Lung (tissue), 12 donors: ENCODE results near the gene KERA. TPM values are rescaled to one million over a fixed set of nuclear protein-coding genes. Genes with fewer than 3 reads are reported as not detected.

Experiments used
- ATAC-seq: fragments of 200-7000 bp; cut with Tn5 transposase; one replicate; pipeline ENCODE4 v1.9.1; 2020; ENCODE audit warnings: moderate number of reproducible peaks; ENCODE audit not compliant: insufficient read depth, low FRiP score
- DNase-seq, 3 donors: peaks; one replicate each; pipeline ENCODE4 v3.0.0-alpha.2; 2013 to 2017
- H3K27ac ChIP-seq, 2 donors: one replicate each; pipeline ENCODE4 v1.5.1; 2013; ENCODE audit warnings: mild to moderate bottlenecking in 2 of 2, moderate library complexity in 2 of 2, control low read depth in 1 of 2, inconsistent platforms in 1 of 2, low read depth in 1 of 2, low read length in 1 of 2
- H3K27me3 ChIP-seq, 3 donors: one replicate each; pipeline ENCODE4 v1.5.1; 2013; ENCODE audit warnings: low read length in 2 of 3; ENCODE audit not compliant: control insufficient read depth in 3 of 3, insufficient read depth in 3 of 3
- H3K36me3 ChIP-seq, 4 donors: one replicate each; pipeline ENCODE4 v1.5.1; 2013; ENCODE audit warnings: low read length in 4 of 4, mild to moderate bottlenecking in 1 of 4, moderate library complexity in 1 of 4; ENCODE audit not compliant: control insufficient read depth in 4 of 4, insufficient read depth in 4 of 4
- H3K4me1 ChIP-seq, 5 donors: one replicate each; pipeline ENCODE4 v1.5.1; 2013; ENCODE audit warnings: low read length in 5 of 5, mild to moderate bottlenecking in 2 of 5, moderate library complexity in 1 of 5; ENCODE audit not compliant: control insufficient read depth in 5 of 5, insufficient read depth in 5 of 5
- H3K4me3 ChIP-seq: one replicate; pipeline ENCODE4 v1.5.1; 2013; ENCODE audit warnings: mild to moderate bottlenecking, control low read depth, moderate library complexity
- H3K9ac ChIP-seq, 2 donors: one replicate each; pipeline ENCODE4 v1.5.1; 2013; ENCODE audit warnings: low read length in 2 of 2, control low read depth in 1 of 2; ENCODE audit not compliant: insufficient read depth in 1 of 2
- H3K9me3 ChIP-seq, 4 donors: one replicate each; pipeline ENCODE4 v1.5.1; 2013; ENCODE audit warnings: low read length in 3 of 4, mild to moderate bottlenecking in 1 of 4, moderate library complexity in 1 of 4; ENCODE audit not compliant: control insufficient read depth in 4 of 4, insufficient read depth in 3 of 4
- CTCF ChIP-seq: IDR thresholded peaks from 2 replicates; pipeline ENCODE4 v1.5.1; 2012; ENCODE audit warnings: mild to moderate bottlenecking; ENCODE audit errors: control extremely low read depth, extremely low read depth
- WGBS, 2 donors: extraction: QIAGEN DNeasy Blood & Tissue Kit; methylation state at CpG; one replicate each; pipeline ENCODE4 v1.1.7; 2013; 5-methylcytosine and 5-hydroxymethylcytosine counted together
- polyA plus RNA-seq, 2 donors: library from polyadenylated mRNA; stranded (reverse); fragments of 200-250 nt; gene quantifications; one replicate each; pipeline ENCODE4 v1.2.1, GENCODE V29; 2013
- total RNA-seq, 2 donors: library from RNA; depleted of rRNA in 1 of 2; stranded (reverse); fragments of >200 nt in 1 of 2; gene quantifications; one replicate each; pipeline ENCODE4 v1.2.1, GENCODE V29; 2014 to 2021
- donor health status: control.
- donor health status: control.
- donor health status: Bipolar disorder and iron deficiency.
- donor health status: healthy.
- donor health status: DM: yes; HTN: yes; CAD: no.

The KERA gene
- total and polyA plus RNA-seq, 4 donors, result 0.26 TPM; not detected in 3

GRCh38 chr12:91074154-91074709 lies 16.4 kb upstream of the KERA start:
- Histone ChIP-seq H3K4me3 (no peak overlapping the region), H3K4me1 (peaks cover 0 to 29% (median 7%) of the 10 kb centered on the region in 5 donors), H3K27me3 (no peaks in the 10 kb centered on the region), H3K36me3 (no peaks in the 10 kb centered on the region), H3K27ac (no peak overlapping the region), H3K9me3 (no peaks in the 10 kb centered on the region), H3K9ac (peak overlapping the region in 1 of 2 donors; percentile 6)
- ATAC-seq (no peak), DNase-seq (peak; percentile 73 to 95 (median 91))
- 71 to 76% methylated on average over 6 of the region's 6 CpGs for WGBS, 2 donors
- TF ChIP-seq CTCF, result no peak

GRCh38 chr12:91073426-91073825 lies 15.6 kb upstream of the KERA start:
- TF ChIP-seq CTCF, result no peak
- H3K36me3 ChIP-seq, result no peaks in the 10 kb centered on the region
- no peak overlapping the region for H3K4me3 ChIP-seq
- ATAC-seq, result no peak
- no peaks in the 10 kb centered on the region for H3K27me3 ChIP-seq
- no peaks in the 10 kb centered on the region for H3K9me3 ChIP-seq
- H3K27ac ChIP-seq, result no peak overlapping the region
- peaks cover 0 to 29% (median 7%) of the 10 kb centered on the region in 5 donors for H3K4me1 ChIP-seq
- H3K9ac ChIP-seq, result no peak overlapping the region
- DNase-seq, result peak in 2 of 3 donors; percentile 53 to 66

- TF ChIP-seq CTCF, result no peak
- Histone ChIP-seq H3K27me3 (no peaks in the 10 kb centered on the region), H3K9ac (no peak overlapping the region), H3K27ac (no peak overlapping the region), H3K36me3 (no peaks in the 10 kb centered on the region), H3K4me3 (no peak overlapping the region), H3K9me3 (no peaks in the 10 kb centered on the region), H3K4me1 (peaks cover 0 to 29% (median 7%) of the 10 kb centered on the region in 5 donors)
- DNase-seq, result peak in 1 of 3 donors; percentile 32
- 73 to 85% methylated on average over 2 of the region's 2 CpGs for WGBS, 2 donors
- no peak for ATAC-seq
These were observed 15.1 kb upstream of the KERA start for GRCh38 chr12:91072931-91073330.

GRCh38 chr12:91070936-91071335 lies 13.1 kb upstream of the KERA start:
- no peak for ATAC-seq
- Histone ChIP-seq H3K27ac (no peak overlapping the region), H3K36me3 (no peaks in the 10 kb centered on the region), H3K4me1 (peaks cover 0 to 29% (median 7%) of the 10 kb centered on the region in 5 donors), H3K9ac (no peak overlapping the region), H3K4me3 (no peak overlapping the region), H3K9me3 (no peaks in the 10 kb centered on the region), H3K27me3 (no peaks in the 10 kb centered on the region)
- TF ChIP-seq CTCF, result no peak
- DNase-seq, result no peak
